Measurements from ENCODE around the gene ZNRF2. TPM values are rescaled to one million over a fixed set of nuclear protein-coding genes. Genes with fewer than 3 reads are reported as not detected.

ZNRF2 gene
- total RNA-seq, 4 donors from 2014 or later: 23.8 to 39.3 (median 34.6) TPM

DNA sequence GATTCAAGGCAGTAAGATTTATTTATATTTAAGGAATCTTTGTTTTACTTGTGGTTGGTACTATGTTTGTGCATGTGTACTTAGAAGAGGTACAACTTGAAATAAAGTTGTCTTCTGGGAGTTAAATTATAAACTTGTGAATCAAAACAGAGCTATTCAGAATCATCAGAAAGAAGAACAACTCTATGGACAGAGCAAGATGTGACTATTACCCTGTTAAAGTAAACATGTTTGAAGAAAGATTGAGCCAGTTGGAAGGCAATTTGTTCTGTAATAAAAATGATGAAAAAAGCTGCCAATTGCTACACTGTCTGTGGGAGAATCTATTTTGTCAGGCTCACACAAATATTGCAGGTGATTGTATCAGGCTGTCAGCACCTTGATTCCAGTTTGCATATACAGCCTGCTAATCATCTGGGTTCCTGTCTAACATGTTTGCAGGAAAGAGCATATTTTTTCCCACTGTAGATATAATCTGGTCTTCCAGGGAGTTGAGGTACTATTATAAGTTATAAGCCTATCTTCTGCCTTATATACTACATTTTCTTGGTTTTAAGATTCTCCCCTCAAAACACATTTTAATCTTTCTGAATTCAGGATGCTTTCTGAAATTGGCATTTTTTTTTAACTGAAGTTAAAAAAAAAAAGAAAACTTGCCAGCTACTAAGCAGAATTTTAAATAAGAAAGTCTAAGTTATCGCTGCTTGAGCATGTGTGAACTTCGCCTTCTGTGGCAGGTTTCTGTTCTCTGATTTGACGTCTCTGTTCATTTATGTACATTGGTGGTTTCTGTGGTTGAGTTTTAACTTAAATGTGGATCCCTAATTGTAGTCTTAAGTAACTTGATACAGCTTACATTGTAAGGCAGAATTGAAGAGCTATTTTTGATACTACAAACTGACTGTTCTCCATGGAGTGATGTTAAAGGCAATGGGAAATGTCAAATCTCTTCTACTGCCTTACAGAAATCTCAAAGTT lies 46.0 kb downstream of the ZNRF2 start:
- H3K4me3 ChIP-seq: no peak overlapping the region
- TF ChIP-seq, protein P1, sequence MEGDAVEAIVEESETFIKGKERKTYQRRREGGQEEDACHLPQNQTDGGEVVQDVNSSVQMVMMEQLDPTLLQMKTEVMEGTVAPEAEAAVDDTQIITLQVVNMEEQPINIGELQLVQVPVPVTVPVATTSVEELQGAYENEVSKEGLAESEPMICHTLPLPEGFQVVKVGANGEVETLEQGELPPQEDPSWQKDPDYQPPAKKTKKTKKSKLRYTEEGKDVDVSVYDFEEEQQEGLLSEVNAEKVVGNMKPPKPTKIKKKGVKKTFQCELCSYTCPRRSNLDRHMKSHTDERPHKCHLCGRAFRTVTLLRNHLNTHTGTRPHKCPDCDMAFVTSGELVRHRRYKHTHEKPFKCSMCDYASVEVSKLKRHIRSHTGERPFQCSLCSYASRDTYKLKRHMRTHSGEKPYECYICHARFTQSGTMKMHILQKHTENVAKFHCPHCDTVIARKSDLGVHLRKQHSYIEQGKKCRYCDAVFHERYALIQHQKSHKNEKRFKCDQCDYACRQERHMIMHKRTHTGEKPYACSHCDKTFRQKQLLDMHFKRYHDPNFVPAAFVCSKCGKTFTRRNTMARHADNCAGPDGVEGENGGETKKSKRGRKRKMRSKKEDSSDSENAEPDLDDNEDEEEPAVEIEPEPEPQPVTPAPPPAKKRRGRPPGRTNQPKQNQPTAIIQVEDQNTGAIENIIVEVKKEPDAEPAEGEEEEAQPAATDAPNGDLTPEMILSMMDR (IDR thresholded peaks at IDR 0.05): no peak
- no peak for TF ChIP-seq POLR2AphosphoS5 (IDR thresholded peaks at IDR 0.05)
- peaks cover 3% of the 10 kb centered on the region for H3K36me3 ChIP-seq
- WGBS: 48% methylated on average over 3 of the region's 3 CpGs
- H3K9me3 ChIP-seq: no peaks in the 10 kb centered on the region
- H3K27me3 ChIP-seq: no peaks in the 10 kb centered on the region
- H3K4me1 ChIP-seq: peaks cover 30% of the 10 kb centered on the region
- peak overlapping the region; percentile 23 for H3K27ac ChIP-seq
- no peak for DNase-seq (ENCODE audit: low spot score in 2 of 2)

DNA sequence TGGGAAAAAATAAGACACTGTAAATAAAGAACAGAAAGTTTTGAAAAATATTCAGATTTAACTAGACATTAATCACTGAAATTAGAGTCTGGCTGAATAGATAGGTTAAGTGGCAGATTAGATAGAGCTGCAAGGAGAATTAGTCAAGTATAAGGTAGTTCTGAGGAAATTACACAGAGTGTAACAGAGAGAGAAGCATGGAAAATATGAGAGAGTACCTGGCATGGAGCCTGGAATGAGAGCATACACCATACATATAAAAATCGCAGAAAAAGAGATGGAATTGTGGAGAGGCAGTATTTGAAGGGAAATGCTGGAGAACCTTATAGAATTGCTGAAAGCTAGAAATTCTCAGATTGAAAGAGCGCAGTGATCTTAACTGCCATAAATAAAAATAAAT lies 46.9 kb downstream of the ZNRF2 start:
- 78% methylated on average over 2 of the region's 2 CpGs for WGBS
- no peaks in the 10 kb centered on the region for H3K9me3 ChIP-seq
- no peaks in the 10 kb centered on the region for H3K27me3 ChIP-seq
- peaks cover 31% of the 10 kb centered on the region for H3K4me1 ChIP-seq
- no peak for TF ChIP-seq POLR2A (IDR thresholded peaks at IDR 0.05)
- no peak for TF ChIP-seq POLR2AphosphoS5 (IDR thresholded peaks at IDR 0.05)
- TF ChIP-seq EP300 (IDR thresholded peaks at IDR 0.05): no peak
- TF ChIP-seq, protein P1 (IDR thresholded peaks at IDR 0.05): no peak
- no peak for DNase-seq (ENCODE audit: low spot score in 2 of 2)
- H3K36me3 ChIP-seq: peaks cover 2% of the 10 kb centered on the region
- H3K4me3 ChIP-seq: no peak overlapping the region
- H3K27ac ChIP-seq: no peak overlapping the region

DNA sequence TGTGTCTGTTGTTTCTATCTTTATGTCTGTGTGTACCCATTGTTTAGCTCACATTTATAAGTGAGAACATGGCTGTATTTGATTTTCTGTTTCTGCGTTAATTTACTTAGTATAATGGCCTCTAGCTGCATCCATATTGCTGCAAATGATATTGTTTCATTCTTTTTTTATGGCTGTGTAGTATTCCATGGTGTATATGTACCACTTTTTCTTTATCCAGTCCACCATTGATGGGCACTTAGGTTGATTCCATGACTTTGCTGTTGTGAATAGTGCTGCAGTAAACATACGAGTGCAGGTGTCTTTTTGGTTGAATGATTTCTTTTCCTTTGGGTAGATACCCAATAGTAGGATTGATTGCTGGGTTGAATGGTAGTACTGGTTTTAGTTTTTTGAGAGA lies 48.2 kb downstream of the ZNRF2 start:
- WGBS: 96% methylated on average over 2 of the region's 2 CpGs
- H3K9me3 ChIP-seq: no peaks in the 10 kb centered on the region
- no peak for TF ChIP-seq EP300 (IDR thresholded peaks at IDR 0.05)
- TF ChIP-seq, protein P1 (IDR thresholded peaks at IDR 0.05): no peak
- TF ChIP-seq POLR2A (IDR thresholded peaks at IDR 0.05): no peak
- no peak for TF ChIP-seq POLR2AphosphoS5 (IDR thresholded peaks at IDR 0.05)
- no peak overlapping the region for H3K4me3 ChIP-seq
- H3K36me3 ChIP-seq: no peaks in the 10 kb centered on the region
- no peak overlapping the region for H3K27ac ChIP-seq
- no peaks in the 10 kb centered on the region for H3K27me3 ChIP-seq
- H3K4me1 ChIP-seq: peaks cover 35% of the 10 kb centered on the region
- no peak for DNase-seq (ENCODE audit: low spot score in 2 of 2)

DNA sequence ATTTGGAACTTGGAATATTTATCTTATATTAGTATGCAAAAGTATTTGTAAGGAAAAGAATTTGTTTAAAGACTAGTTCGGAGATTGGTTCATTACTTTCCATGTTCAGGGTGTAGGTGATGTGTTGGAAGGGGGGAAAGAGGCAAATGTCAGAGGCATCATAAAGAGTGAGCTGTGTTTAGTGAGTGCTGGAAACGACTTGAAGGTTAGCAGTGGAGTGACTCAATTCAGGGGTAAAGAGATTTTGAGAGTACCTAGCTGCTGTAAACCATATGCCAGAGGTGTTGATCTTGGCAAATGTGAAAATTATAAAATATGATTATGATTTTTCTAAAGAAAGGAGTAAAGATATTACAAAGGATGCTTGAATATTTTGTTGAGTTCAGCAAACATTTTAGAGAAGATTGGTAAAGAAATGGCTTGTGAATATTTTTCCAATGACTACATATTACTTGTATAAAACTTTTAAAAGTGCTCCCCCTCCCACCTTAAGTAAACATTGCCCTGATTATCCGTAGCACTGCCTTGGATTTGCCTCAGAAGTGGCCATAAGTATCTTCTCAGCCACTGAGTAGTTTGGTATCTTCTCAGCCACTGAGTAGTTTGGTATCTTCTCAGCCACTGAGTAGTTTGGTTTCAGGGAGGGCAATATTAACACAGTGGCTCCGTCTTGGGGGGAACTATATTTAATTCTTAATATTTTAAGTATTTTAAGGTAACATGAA lies 51.5 kb downstream of the ZNRF2 start:
- no peaks in the 10 kb centered on the region for H3K36me3 ChIP-seq
- no peak overlapping the region for H3K27ac ChIP-seq
- WGBS: 60% methylated on average over 4 of the region's 4 CpGs
- no peaks in the 10 kb centered on the region for H3K27me3 ChIP-seq
- no peaks in the 10 kb centered on the region for H3K9me3 ChIP-seq
- DNase-seq (ENCODE audit: low spot score in 2 of 2): no peak
- TF ChIP-seq POLR2AphosphoS5 (IDR thresholded peaks at IDR 0.05) (no peak), POLR2A (IDR thresholded peaks at IDR 0.05) (no peak), EP300 (IDR thresholded peaks at IDR 0.05) (no peak)
- TF ChIP-seq, protein P1 (IDR thresholded peaks at IDR 0.05): no peak
- no peak overlapping the region for H3K4me3 ChIP-seq
- H3K4me1 ChIP-seq: peaks cover 13% of the 10 kb centered on the region

DNA sequence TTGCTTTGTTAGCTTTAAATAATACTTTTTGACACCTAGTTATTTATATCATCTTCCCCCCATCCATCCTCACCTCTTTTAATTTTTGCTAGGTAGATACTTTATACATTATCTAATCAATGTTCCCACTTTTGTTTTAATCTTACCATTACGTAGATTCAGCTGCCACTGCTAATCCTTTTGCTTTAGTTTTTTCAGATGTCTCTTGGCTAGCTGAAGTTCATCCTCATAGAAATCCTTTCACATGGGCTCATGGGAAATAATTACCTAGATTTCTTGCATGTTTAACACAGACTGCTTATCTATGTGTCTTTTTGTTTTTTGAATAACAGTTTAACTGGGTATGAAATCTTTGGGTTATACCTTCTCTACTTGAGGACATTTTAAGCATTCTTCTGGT lies 60.1 kb downstream of the ZNRF2 start:
- TF ChIP-seq, protein P1 (IDR thresholded peaks at IDR 0.05): no peak
- no peak for TF ChIP-seq POLR2AphosphoS5 (IDR thresholded peaks at IDR 0.05)
- TF ChIP-seq POLR2A (IDR thresholded peaks at IDR 0.05): no peak
- no peak for TF ChIP-seq EP300 (IDR thresholded peaks at IDR 0.05)
- H3K27me3 ChIP-seq: no peaks in the 10 kb centered on the region
- 85% methylated on average over 1 of the region's 1 CpG for WGBS
- H3K27ac ChIP-seq: no peak overlapping the region
- H3K4me1 ChIP-seq: peaks cover 30% of the 10 kb centered on the region
- no peak overlapping the region for H3K4me3 ChIP-seq
- DNase-seq (ENCODE audit: low spot score in 2 of 2): no peak
- no peaks in the 10 kb centered on the region for H3K36me3 ChIP-seq
- H3K9me3 ChIP-seq: no peaks in the 10 kb centered on the region
